ENCODE data around the gene FBXO4. TPM values are rescaled to one million over a fixed set of nuclear protein-coding genes. Genes with fewer than 3 reads are reported as not detected.

The FBXO4 gene
- total RNA-seq, 4 donors from 2014 or later = 23.8 to 33.9 (median 30.4) TPM

DNA sequence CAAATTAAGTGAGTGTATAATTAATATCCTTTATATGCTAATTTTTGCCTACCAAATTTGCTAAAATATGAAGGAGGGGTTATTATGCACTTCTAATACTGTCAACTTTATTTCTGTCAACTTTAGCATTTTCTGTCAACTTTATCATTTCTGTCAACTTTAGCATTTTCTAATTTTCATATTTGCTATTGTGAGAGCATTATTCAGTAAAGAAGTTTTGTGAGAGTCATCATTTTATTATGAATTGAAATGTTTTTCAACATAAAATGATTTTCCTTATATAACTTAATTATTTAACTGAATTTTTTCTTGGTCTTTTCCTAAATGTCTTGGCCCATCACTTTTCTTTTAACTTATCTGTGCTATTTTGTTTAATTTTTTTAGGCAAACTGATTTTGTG lies 58.2 kb downstream of the FBXO4 start:
- TF ChIP-seq CTCF (IDR thresholded peaks at IDR 0.05; ENCODE audit: low read depth) = no peak

DNA sequence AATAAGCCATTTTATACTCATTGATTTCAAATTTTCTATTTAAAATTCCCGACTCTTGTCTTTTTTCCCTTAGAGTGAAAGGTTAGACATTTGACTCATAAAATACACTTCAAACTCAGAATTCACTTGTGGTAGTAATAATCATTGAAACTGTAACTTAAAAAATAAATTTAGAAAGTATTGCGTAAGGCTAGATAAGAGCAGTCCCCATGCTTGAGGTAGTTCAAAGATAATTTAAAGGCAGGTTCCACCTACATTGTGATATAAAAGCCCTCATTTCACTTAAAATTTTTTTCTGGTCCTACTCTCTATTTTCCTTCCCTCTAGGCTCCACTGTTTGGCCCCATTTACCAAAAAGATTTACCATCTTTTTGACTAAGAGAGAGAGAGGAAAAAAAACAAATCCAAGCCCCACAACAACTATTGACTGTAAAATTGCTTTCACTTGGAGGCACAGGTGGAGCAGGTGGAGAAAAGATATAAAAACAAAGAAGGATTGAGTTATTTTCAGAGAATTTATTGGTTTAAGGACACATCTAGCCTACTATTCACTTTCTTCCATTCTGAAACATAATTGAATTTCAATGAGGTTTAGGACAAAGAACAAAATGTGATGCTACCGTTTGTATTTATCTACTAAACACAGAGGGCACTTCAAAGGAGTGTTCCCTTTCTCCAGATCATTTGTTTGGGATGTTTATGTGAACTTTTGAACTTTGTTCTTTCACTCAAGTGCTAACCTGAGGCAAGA lies 61.0 kb downstream of the FBXO4 start:
- no peak for TF ChIP-seq CTCF (IDR thresholded peaks at IDR 0.05; ENCODE audit: low read depth)

Small RNA genes within 50 kb of the gene (small RNA-seq; reads per million reads assigned to genes)
- gene RF00019 = 0.49 reads per million

Other genes with a start within 250 kb of the FBXO4 start
- 10 to 100 TPM; 38.9 to 74.6 (median 57.1) TPM for gene OXCT1, start 54.9 kb upstream of the FBXO4 start, total RNA-seq
- 10 to 100 TPM; 19.9 to 42.2 (median 23.6) TPM for gene RIMOC1, start 20.9 kb upstream of the FBXO4 start, total RNA-seq